ENCODE data around the gene ITIH4. TPM values are rescaled to one million over a fixed set of nuclear protein-coding genes. Genes with fewer than 3 reads are reported as not detected.

Gene ITIH4
- total RNA-seq, 1 donor from 2014 or later, result 1.1 TPM

DNA sequence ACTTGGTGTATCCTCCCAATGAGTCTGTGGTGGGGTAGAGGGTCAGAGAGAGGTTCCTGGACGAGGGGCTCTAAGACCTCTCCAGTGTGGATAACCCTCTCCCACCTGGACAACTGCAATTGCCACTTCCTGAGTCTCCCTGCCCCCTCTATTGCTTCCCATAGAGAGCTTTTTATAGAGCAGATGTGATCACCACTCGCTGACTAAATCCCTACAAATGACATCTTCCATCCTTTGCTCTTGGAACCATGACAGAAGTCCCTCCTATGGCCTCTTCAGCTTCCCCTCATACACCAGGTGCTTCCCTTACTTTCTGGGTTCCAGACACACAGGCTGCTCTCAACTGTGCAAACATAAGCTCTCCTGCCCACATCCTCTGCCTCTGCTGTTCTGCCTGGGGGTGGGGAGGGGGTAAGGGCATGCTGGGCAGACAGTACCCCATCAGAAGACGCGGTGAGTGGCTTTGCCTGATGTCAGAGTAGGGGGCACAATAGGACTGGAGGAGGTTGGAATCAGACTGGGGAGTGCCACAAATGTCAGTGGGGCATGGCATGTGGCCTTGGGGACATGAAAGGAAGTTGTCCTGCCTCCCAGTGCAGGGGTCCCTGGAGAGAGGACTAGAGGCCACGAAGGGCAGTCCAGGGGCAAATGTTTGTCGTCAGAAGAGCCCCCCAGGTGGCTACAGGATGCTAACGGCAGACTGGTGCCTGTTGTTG lies 20.7 kb downstream of the ITIH4 start:
- H3K4me1 ChIP-seq, result no peaks in the 10 kb centered on the region
- H3K27me3 Mint-ChIP-seq (ENCODE audit: insufficient read depth, low read depth), result peaks cover 7% of the 10 kb centered on the region
- no peaks in the 10 kb centered on the region for H3K36me3 ChIP-seq
- no peak overlapping the region for H3K4me3 Mint-ChIP-seq
- H3K9me3 ChIP-seq (ENCODE audit: low read depth), result no peaks in the 10 kb centered on the region
- H3K4me2 ChIP-seq, result no peak overlapping the region
- H3K9ac ChIP-seq, result no peak overlapping the region
- no peaks in the 10 kb centered on the region for H3K36me3 Mint-ChIP-seq
- no peak overlapping the region for H3K27ac ChIP-seq
- no peak overlapping the region for H2AFZ ChIP-seq (replicated peaks)
- H3K4me1 Mint-ChIP-seq, result no peaks in the 10 kb centered on the region
- H3F3A ChIP-seq (ENCODE audit: low read depth), result no peaks in the 10 kb centered on the region
- H3K79me2 ChIP-seq (ENCODE audit: low read depth), result no peaks in the 10 kb centered on the region
- H3K4me3 ChIP-seq, result no peak overlapping the region
- no peak for TF ChIP-seq EZH2 (IDR thresholded peaks at IDR 0.05)
- TF ChIP-seq, protein P1, sequence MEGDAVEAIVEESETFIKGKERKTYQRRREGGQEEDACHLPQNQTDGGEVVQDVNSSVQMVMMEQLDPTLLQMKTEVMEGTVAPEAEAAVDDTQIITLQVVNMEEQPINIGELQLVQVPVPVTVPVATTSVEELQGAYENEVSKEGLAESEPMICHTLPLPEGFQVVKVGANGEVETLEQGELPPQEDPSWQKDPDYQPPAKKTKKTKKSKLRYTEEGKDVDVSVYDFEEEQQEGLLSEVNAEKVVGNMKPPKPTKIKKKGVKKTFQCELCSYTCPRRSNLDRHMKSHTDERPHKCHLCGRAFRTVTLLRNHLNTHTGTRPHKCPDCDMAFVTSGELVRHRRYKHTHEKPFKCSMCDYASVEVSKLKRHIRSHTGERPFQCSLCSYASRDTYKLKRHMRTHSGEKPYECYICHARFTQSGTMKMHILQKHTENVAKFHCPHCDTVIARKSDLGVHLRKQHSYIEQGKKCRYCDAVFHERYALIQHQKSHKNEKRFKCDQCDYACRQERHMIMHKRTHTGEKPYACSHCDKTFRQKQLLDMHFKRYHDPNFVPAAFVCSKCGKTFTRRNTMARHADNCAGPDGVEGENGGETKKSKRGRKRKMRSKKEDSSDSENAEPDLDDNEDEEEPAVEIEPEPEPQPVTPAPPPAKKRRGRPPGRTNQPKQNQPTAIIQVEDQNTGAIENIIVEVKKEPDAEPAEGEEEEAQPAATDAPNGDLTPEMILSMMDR (IDR thresholded peaks at IDR 0.05), result no peak
- no peak for TF ChIP-seq EZH2phosphoT487 (IDR thresholded peaks at IDR 0.05)
- no peaks in the 10 kb centered on the region for H3K9me3 Mint-ChIP-seq
- no peaks in the 10 kb centered on the region for H3K27me3 ChIP-seq
- H4K20me1 ChIP-seq (ENCODE audit: low read depth), result no peaks in the 10 kb centered on the region
- H3K27ac Mint-ChIP-seq, result peak overlapping the region; percentile 69
- no peak for DNase-seq (ENCODE audit: low spot score)

DNA sequence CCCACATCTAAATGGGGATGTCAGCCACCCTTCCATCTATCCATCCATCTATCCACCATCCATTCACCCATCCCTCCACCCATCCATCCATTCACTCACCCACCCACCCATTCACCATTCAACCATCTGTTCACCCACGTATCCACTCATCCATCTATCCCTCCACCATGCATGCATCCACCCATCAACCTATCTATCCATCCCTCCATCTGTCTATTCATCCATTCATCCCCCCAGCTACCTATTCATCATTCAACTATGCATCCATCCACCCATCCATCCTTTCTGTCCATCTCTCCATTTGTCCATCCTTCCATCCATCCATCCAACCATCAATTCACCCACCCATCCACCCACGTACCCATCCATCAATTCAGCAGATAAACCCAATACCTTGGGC lies 21.3 kb downstream of the ITIH4 start:
- Mint-ChIP-seq H3K4me1 (no peaks in the 10 kb centered on the region), H3K36me3 (no peaks in the 10 kb centered on the region), H3K27ac (no peak overlapping the region), H3K4me3 (no peak overlapping the region), H3K9me3 (no peaks in the 10 kb centered on the region), H3K27me3 (ENCODE audit: insufficient read depth, low read depth) (peaks cover 7% of the 10 kb centered on the region)
- Histone ChIP-seq H3F3A (ENCODE audit: low read depth) (no peaks in the 10 kb centered on the region), H3K4me2 (no peak overlapping the region), H3K9ac (no peak overlapping the region), H3K4me3 (no peak overlapping the region), H2AFZ (replicated peaks) (no peak overlapping the region), H4K20me1 (ENCODE audit: low read depth) (no peaks in the 10 kb centered on the region), H3K27ac (no peak overlapping the region), H3K36me3 (no peaks in the 10 kb centered on the region), H3K27me3 (no peaks in the 10 kb centered on the region), H3K79me2 (ENCODE audit: low read depth) (no peaks in the 10 kb centered on the region), H3K9me3 (ENCODE audit: low read depth) (no peaks in the 10 kb centered on the region), H3K4me1 (no peaks in the 10 kb centered on the region)
- no peak for DNase-seq (ENCODE audit: low spot score)
- TF ChIP-seq, protein P1 (IDR thresholded peaks at IDR 0.05), result no peak
- no peak for TF ChIP-seq EZH2phosphoT487 (IDR thresholded peaks at IDR 0.05)
- TF ChIP-seq EZH2 (IDR thresholded peaks at IDR 0.05), result no peak

DNA sequence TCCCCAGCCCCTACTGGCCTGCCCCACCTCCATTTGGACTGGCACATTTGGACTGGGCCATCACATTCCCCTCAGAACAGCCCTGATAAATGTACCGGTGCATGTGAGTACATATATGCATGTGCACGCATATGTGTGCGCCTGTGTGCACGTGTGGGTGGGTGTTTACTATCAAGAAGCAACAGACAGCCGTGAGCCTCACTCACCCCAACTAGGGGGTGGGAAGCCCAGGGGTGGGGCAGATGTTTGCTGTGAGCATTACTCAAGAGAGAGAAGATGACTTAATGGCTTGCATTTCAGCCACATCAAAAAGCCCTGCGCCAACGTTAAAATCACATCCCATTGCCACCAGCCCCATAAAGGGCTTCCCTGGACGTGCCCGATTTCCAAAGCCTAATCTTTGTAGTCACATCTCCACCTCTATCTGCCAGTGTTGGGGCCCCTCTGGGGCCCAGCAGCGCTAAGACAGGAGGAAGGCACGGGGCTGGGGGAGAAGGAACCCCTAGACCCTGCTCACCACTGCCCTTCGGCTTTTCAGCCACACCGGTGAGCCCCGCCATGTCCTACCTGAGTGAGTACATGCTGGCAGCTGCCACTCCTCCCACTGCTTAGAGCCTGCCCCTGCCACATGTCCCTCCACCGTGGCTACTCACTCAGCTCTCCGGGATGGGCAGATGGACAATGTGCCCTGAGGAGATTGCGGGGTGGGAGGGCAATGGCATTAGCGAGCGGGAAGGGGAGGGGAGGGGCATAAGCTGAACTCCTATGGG lies 25.0 kb downstream of the ITIH4 start:
- H3K4me1 Mint-ChIP-seq, result no peaks in the 10 kb centered on the region
- no peak for DNase-seq (ENCODE audit: low spot score)
- H3K27ac Mint-ChIP-seq, result peak overlapping the region; percentile 46
- Histone ChIP-seq H3K27ac (no peak overlapping the region), H2AFZ (replicated peaks) (peak overlapping the region; percentile 63), H3K9ac (no peak overlapping the region), H4K20me1 (ENCODE audit: low read depth) (no peaks in the 10 kb centered on the region), H3K4me1 (no peaks in the 10 kb centered on the region), H3K27me3 (no peaks in the 10 kb centered on the region), H3K4me2 (no peak overlapping the region), H3K79me2 (ENCODE audit: low read depth) (no peaks in the 10 kb centered on the region), H3K9me3 (ENCODE audit: low read depth) (no peaks in the 10 kb centered on the region), H3K36me3 (no peaks in the 10 kb centered on the region), H3K4me3 (no peak overlapping the region), H3F3A (ENCODE audit: low read depth) (no peaks in the 10 kb centered on the region)
- H3K4me3 Mint-ChIP-seq, result no peak overlapping the region
- no peaks in the 10 kb centered on the region for H3K36me3 Mint-ChIP-seq
- peaks cover 3% of the 10 kb centered on the region for H3K27me3 Mint-ChIP-seq (ENCODE audit: insufficient read depth, low read depth)
- no peak for TF ChIP-seq EZH2 (IDR thresholded peaks at IDR 0.05)
- TF ChIP-seq EZH2phosphoT487 (IDR thresholded peaks at IDR 0.05), result no peak
- TF ChIP-seq, protein P1 (IDR thresholded peaks at IDR 0.05), result no peak
- H3K9me3 Mint-ChIP-seq, result no peaks in the 10 kb centered on the region
